Heart left ventricle (tissue), 16 donors: ENCODE results near the gene SMC6. TPM values are rescaled to one million over a fixed set of nuclear protein-coding genes. Genes with fewer than 3 reads are reported as not detected.

Experiments
- ATAC-seq, 4 donors: fragments of 200-7000 bp; cut with Tn5 transposase; one replicate each; pipeline ENCODE4 v1.9.1; 2020 to 2022; ENCODE audit warnings: moderate library complexity in 4 of 4, mild to moderate bottlenecking in 3 of 4, moderate number of reproducible peaks in 1 of 4
- DNase-seq, 5 donors: peaks; one replicate each; pipeline ENCODE4 v3.0.0-alpha.2; 2020
- H3K27ac ChIP-seq, 12 donors: fragments of 200-600 bp; sonication (generic) in 4 of 12; one replicate each; pipeline versions ENCODE4 v1.5.0 to v1.8.0; 2016 to 2022; ENCODE audit warnings: mild to moderate bottlenecking in 2 of 12
- H3K27me3 ChIP-seq, 9 donors: fragments of 200-600 bp; sonication (generic) in 2 of 9; one replicate each; pipeline versions ENCODE4 v1.5.1 to v1.8.0; 2016 to 2022; ENCODE audit warnings: mild to moderate bottlenecking in 3 of 9
- H3K36me3 ChIP-seq, 9 donors: fragments of 200-600 bp; sonication (generic) in 2 of 9; one replicate each; pipeline versions ENCODE4 v1.5.0 to v1.8.0; 2018 to 2022; ENCODE audit warnings: mild to moderate bottlenecking in 2 of 9
- H3K4me1 ChIP-seq, 12 donors: fragments of 200-600 bp; sonication (generic) in 4 of 12; one replicate each; pipeline versions ENCODE4 v1.5.0 to v1.8.0; 2016 to 2022; ENCODE audit warnings: mild to moderate bottlenecking in 3 of 12
- H3K4me3 ChIP-seq, 12 donors: fragments of 200-600 bp; sonication (generic) in 4 of 12; one replicate each; pipeline versions ENCODE4 v1.5.0 to v1.8.0; 2017 to 2022; ENCODE audit warnings: mild to moderate bottlenecking in 9 of 12, moderate library complexity in 4 of 12
- H3K9me3 ChIP-seq, 12 donors: fragments of 200-600 bp; sonication (generic) in 4 of 12; one replicate each; pipeline versions ENCODE4 v1.5.0 to v1.8.0; 2016 to 2022; ENCODE audit warnings: mild to moderate bottlenecking in 1 of 12
- POLR2A ChIP-seq, 2 donors: fragments of 450-650 bp; IDR thresholded peaks; one replicate each; pipeline ENCODE4 v1.6.1; 2017; ENCODE audit warnings: antibody characterized with exemption in 2 of 2, mild to moderate bottlenecking in 2 of 2, moderate library complexity in 2 of 2
- WGBS, 4 donors: extraction: QIAGEN DNeasy Blood & Tissue Kit in 2 of 4; methylation state at CpG; one replicate each; pipeline versions ENCODE4 v1.1.5 to v1.1.7; 2013 to 2018; 5-methylcytosine and 5-hydroxymethylcytosine counted together
- intact Hi-C, 10 donors: fragments of 100-400 bp; cut with DNase I; formaldehyde crosslinking; loops; one replicate each; pipeline versions ENCODE4 v1.11.1 to v1.14.2; 2022
- polyA plus RNA-seq, 2 donors: library from polyadenylated mRNA; stranded (reverse); fragments of 200-250 nt; gene quantifications; one replicate each; pipeline ENCODE4 v1.2.3, GENCODE V29; 2013
- total RNA-seq, 9 donors: library from RNA; depleted of rRNA in 2 of 9; stranded (reverse); fragments of >200 nt in 2 of 9; fragmentation: NEBNext Ultra II Directional in 3 of 9; extraction: Animal tissue kit (Norgen Biotek cat#: 25700) in 3 of 9; gene quantifications; one replicate each; pipeline versions ENCODE4 v1.1.0 to v1.2.4, GENCODE V29; 2016 to 2023
- TF ChIP-seq, protein P1 (sequence below), 12 donors: fragments of 200-600 bp; sonication (generic) in 4 of 12; IDR thresholded peaks; one replicate each; pipeline versions ENCODE4 v1.5.0 to v1.8.0; 2018 to 2022; ENCODE audit warnings: antibody characterized with exemption in 12 of 12, mild to moderate bottlenecking in 5 of 12
- donor health status: ischemic (EF 13 %, LVEDD 7.1; RV severe dilation, severe dysfunction).
- donor health status: healthy with polysubstance abuse.
- donor health status: DM: no; HTN: yes; CAD: no.
- donor health status: DM: no; HTN: no; CAD: no.
- donor health status: ischemic (EF 25% LVEDD 6.9; RV normal size, moderate dysfunction).
- donor health status: ischemic (EF 25% LVEDD 5.7; RV mildly dilated, moderate dysfunction).
- donor health status: healthy.
- donor health status: DM: yes; HTN: yes; CAD: no.
- donor health status: ischemic (EF 35%, LVEDD 5.7; RV mildly dilated, moderate dysfunction).
- donor health status: nonischemic (EF 11% LVEDD 7.7; RV severe dilation, severe dysfunction).
- donor health status: DM: yes; HTN: yes; CAD: no.
- donor health status: PGD.
- donor health status: ischemic (EF 29% LVEDD 5.4; RV normal size, mild dysfunction).
- donor health status: nonischemic (EF 23%, LVEDD 6.1; RV moderate dilation, normal function).

Gene SMC6
- total and polyA plus RNA-seq, 11 donors, result 5.9 to 14.7 (median 12.2) TPM

DNA sequence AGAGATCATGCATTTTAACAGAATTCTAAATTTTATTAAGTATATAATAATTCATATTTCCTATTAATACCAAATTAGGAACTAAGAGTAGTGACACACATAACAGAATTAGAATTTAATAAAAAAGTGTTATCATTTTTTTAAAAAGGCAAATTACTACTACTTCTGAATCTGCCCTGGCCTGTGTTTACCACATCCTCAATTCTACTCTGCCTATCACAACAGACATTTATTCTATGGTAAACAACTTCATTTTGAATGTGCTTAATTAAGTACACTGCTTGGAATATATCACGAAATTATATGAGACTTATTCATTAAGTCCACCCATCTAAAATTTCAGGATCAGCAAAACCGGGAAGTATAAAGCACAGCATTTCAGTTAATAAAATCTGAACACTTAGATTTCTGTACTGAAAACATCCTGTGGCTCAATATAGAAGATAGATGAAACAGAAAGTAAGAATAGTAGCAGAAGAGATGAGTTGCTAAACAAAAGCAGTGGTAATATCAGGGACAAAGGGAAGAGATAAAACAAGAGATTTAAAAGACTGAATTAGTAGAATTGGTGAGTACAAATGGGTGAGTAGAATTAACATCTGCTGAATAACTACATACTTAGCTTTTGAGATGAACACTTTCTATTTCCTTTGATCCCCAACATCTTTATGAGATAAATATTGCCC, 3.7 kb downstream of the SMC6 start:
- TF ChIP-seq, protein P1, sequence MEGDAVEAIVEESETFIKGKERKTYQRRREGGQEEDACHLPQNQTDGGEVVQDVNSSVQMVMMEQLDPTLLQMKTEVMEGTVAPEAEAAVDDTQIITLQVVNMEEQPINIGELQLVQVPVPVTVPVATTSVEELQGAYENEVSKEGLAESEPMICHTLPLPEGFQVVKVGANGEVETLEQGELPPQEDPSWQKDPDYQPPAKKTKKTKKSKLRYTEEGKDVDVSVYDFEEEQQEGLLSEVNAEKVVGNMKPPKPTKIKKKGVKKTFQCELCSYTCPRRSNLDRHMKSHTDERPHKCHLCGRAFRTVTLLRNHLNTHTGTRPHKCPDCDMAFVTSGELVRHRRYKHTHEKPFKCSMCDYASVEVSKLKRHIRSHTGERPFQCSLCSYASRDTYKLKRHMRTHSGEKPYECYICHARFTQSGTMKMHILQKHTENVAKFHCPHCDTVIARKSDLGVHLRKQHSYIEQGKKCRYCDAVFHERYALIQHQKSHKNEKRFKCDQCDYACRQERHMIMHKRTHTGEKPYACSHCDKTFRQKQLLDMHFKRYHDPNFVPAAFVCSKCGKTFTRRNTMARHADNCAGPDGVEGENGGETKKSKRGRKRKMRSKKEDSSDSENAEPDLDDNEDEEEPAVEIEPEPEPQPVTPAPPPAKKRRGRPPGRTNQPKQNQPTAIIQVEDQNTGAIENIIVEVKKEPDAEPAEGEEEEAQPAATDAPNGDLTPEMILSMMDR (IDR thresholded peaks at IDR 0.05), result no peak
- TF ChIP-seq POLR2A (IDR thresholded peaks at IDR 0.05), result no peak
- no peaks in the 10 kb centered on the region for H3K9me3 ChIP-seq
- intact Hi-C loops, result loop anchor here in 7 of 10 donors (5.0 to 10.0 kb wide), 3 partner anchors 72 to 82 kb away; no protein-coding TSS in a partner anchor
- H3K36me3 ChIP-seq, result peaks cover 0 to 8% (median 4%) of the 10 kb centered on the region in 9 donors
- H3K27ac ChIP-seq, result no peak overlapping the region
- no peaks in the 10 kb centered on the region for H3K27me3 ChIP-seq
- ATAC-seq (no peak), DNase-seq (no peak)
- 82 to 92% (median 84%) methylated on average over 2 of the region's 2 CpGs for WGBS, 4 donors
- H3K4me3 ChIP-seq, result no peak overlapping the region
- peaks cover 0 to 27% (median 17%) of the 10 kb centered on the region in 12 donors for H3K4me1 ChIP-seq

DNA sequence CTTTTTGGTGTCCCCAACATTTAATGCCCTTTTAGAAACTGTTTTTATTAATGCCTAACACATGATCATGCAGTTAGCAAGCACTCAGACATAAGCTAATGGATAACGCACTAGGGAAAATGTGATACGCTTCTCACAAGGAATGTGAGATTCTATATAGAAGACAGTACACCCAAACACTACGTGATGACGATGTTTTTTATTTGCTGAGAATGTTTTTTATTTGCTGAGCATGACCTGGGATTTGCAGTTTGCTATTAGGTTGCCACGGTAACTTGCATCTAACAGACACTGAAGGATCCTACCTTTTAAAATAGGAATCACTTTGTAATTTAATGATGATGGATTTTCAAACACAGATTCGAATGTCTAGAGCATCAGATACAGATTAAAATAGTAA, 4.9 kb downstream of the SMC6 start:
- ATAC-seq, result no peak
- Histone ChIP-seq H3K9me3 (no peaks in the 10 kb centered on the region), H3K27ac (no peak overlapping the region), H3K4me1 (peaks cover 0 to 21% (median 11%) of the 10 kb centered on the region in 12 donors), H3K36me3 (peaks cover 0 to 20% (median 16%) of the 10 kb centered on the region in 9 donors), H3K4me3 (no peak overlapping the region), H3K27me3 (no peaks in the 10 kb centered on the region)
- 89 to 95% (median 92%) methylated on average over 6 of the region's 6 CpGs for WGBS, 4 donors
- no peak for DNase-seq
- intact Hi-C loops, result no loop called here
- TF ChIP-seq, protein P1 (IDR thresholded peaks at IDR 0.05), result no peak

DNA sequence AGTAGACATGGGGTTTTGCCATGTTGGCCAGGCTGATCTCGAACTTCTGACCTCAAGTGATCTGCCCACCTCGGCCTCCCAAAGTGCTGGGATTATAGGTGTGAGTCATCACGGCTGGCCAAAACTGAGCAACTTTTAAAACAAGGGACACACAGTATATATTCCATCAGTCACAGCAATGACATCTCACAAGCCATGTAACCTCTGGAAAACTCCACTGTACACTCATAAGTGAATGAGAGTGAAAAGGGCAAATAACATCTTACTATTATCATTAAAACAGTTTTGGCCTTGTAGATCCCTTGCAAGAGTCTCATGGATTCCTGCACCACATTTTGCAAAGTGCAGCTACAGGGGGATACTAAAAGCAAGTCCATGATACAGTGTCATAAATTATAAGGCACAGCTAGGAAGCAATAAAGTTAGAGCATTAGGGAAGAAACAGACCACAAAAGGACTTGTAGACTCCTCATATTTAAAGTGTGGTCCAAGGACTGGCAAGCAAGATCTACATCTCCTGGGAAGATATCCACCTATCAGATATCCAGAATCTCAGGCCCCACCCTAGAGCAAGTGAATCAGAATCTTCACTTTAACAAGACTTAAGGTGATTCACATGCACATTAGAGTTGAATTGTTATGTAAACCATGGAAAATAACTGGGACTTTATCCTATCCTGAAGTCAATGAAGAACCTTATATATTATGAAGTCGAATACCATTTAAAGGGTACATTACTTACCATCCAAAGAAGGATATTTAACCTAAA, 5.7 kb downstream of the SMC6 start:
- Histone ChIP-seq H3K27ac (no peak overlapping the region), H3K4me3 (no peak overlapping the region), H3K27me3 (no peaks in the 10 kb centered on the region), H3K36me3 (peaks cover 0 to 29% (median 17%) of the 10 kb centered on the region in 9 donors), H3K4me1 (peaks cover 0 to 19% (median 10%) of the 10 kb centered on the region in 12 donors), H3K9me3 (no peaks in the 10 kb centered on the region)
- 83 to 89% (median 86%) methylated on average over 4 of the region's 4 CpGs for whole genome bisulfite sequencing, 4 donors
- DNase-seq, result no peak
- intact Hi-C loops, result no loop called here
- no peak for ATAC-seq
- TF ChIP-seq POLR2A (IDR thresholded peaks at IDR 0.05), result no peak
- TF ChIP-seq, protein P1 (IDR thresholded peaks at IDR 0.05), result no peak

DNA sequence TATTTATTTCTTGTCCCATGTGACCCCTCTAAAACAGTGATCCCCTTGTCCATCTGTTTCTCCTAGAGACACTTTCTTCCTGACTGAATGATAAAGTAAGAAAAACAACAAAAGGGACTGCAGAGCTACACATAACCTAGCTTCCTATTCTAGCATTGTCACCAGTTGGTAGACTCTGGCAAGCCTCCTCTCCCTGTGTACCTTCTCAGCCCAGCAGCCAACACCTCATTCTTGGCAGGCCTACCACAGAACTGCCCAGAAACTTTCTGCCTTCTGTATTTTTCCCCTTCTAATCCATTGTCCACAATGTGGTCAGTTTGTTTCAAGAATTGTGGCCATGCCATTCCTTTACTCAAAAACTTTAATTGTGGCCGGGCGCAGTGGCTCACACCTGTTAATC, 13.4 kb downstream of the SMC6 start:
- peak in 2 of 4 donors; percentile 55 to 67 for ATAC-seq
- intact Hi-C loops, result no loop called here
- Histone ChIP-seq H3K27me3 (no peaks in the 10 kb centered on the region), H3K4me3 (no peak overlapping the region), H3K9me3 (no peaks in the 10 kb centered on the region), H3K27ac (no peak overlapping the region), H3K36me3 (peaks cover 0 to 92% (median 79%) of the 10 kb centered on the region in 9 donors), H3K4me1 (peaks cover 0 to 20% (median 0%) of the 10 kb centered on the region in 12 donors)
- TF ChIP-seq, protein P1 (IDR thresholded peaks at IDR 0.05), result no peak
- TF ChIP-seq POLR2A (IDR thresholded peaks at IDR 0.05), result no peak
- peak in 1 of 5 donors; percentile 21 for DNase-seq
- WGBS, 4 donors, result 90 to 98% (median 98%) methylated on average over 2 of the region's 2 CpGs
